ENCODE data around the gene PTPRD.

Gene PTPRD

DNA sequence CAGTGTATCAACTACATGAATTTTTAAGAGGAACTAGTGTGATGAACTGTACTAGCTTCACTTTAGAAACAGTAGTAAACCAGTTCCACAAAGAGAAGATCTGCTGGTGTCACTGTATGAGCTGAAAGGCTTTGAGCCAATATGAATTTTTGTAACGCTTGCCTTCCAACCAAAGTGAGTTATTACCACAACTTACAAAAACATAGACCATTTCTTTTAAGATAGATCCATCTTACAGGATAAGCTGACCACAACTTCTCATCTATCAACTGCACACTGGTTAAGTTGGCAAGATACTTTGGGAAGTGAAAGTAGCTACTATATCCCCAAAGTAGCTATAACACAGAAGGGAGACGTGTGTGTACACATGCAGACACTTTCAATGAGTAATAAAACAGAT, 1963.6 kb downstream of the PTPRD start:
- no peak for DNase-seq (ENCODE audit: low read depth, low spot score)

DNA sequence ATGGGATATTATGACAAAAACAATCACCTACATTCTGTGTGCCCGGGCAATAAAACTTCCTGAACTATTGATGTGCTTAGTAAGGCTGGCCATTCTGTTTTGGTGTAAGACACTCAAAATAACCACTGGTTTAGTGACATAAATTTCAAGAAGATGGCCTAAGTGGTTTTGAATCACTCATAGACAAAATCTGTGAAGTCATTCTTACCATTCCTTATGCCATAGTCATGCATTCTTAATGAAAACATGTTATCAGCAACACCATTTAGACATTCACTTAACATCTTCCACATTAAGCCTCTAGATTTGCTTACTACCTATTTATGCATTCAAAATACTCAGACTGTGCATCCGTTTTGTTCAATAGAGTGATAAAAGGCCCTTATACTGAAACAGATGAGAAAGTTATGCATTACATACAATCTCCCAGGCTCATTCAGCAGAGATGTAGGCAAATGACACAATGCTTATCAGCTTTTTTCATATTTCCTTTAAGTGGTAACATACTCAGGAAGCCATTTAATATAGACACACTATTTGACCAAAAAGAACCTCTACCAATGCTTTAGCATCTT, 1964.4 kb downstream of the PTPRD start:
- no peak for DNase-seq (ENCODE audit: low read depth, low spot score)

DNA sequence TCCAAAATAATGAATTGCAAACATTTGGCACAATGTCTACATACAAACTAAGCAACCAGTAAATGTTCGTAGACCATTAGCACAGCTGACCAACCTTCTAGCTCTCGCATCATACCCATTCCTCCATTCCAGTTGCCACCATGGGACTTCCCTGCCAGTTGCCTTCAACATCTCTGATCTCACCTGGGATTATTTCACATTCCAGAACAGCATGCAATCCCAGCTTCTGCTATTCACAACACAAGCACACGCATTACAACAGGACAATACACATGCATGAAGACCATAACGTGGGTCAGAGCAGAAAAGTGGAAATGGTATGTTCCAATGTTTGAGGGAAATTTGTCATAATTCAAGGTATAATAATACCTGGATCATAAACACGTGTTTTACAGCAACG, 1965.0 kb downstream of the PTPRD start:
- no peak for DNase-seq (ENCODE audit: low read depth, low spot score)

DNA sequence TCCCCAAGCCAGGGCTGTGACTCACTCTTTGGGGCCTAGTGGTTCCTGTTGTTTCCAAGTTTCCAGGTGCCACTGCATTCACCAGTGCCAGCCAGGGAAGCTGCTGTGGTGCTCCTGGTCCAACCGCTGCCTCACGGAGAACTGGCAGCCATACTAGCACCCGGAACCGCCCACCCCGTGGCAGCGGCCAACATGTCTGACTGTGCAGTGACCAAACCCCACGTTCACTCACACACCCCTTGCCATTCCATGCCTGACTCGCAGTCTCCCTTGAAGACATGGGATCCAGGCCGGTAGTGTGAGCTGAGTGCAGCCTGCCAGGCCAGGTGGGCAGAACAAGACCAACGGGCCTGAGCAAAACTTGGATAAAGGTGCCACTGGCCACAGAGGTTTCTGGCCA, 1968.2 kb downstream of the PTPRD start:
- no peak for DNase-seq (ENCODE audit: low read depth, low spot score)

DNA sequence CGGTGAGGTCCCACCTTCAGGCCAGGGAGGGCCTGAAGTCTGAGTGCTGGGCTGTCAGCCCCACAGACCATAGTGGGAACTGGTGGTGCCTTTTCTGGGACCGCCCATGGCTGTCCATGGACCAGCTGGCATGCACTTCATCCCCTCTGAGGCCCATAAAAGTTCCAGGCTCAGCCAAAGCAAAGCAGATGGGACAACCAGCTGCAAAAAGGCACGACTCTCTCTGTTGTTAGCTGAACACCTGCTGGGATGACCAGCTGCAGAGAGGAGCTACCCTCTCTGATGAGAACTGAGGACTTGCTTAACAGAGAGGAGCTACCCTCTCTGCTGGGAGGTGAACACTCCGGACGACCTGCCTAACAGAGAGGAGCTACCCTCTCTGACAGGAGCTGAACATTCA, 1968.9 kb downstream of the PTPRD start:
- DNase-seq (ENCODE audit: low read depth, low spot score): no peak

DNA sequence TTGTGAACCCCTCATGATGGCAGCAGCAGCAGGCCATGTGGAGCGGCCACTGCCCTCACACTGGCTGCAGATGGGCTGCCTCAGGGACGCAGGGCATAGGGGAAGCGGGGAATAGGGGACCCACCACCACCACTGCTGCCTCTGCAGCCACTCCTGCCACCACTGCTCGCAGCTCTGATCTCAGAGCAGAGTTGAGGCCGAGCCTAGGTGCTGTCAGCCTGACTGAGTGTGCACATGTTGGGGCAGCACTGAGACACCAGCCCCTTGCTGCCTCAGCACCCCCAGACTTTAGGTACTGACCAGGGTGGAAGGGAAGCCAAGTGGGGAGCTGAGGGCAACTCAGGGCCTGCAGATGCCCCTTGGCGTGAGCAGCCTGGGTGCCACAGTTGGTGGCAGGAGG, 1969.3 kb downstream of the PTPRD start:
- no peak for DNase-seq (ENCODE audit: low read depth, low spot score)

DNA sequence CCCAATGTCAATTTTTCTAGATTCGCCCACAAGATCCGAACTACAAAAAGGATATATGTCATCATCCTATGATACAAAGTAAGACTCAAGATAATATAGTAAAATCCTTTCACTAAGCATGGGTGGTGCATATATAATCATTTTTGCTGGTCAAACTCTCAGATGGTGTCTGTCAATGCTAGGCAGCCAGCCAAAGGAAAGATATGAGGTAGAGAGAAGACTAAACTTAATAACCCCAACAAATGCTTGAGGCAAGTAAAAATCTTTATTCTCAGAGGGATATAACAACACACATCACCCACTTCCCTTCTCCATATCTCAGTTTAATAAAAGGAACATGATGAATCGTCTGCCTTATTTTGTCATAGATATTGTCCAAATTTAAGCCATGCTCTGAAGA, 1972.0 kb downstream of the PTPRD start:
- no peak for DNase-seq (ENCODE audit: low read depth, low spot score)

DNA sequence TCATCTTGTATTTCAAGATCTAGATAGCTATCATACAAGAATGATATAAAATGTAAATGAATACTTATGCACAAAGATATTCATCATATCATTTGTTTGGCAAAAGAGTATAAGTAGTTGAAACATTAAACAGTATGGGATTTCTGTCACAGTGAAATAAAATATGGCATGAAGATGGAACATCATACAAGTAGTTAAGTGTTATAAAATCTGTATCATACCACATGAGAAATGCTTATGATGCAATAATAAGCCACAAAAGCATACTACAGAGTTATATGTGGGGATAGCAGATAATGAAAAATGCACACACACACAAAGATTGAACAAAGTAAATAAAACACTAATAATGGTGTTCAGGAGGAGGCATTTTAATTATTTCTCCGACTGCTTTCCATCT, 1975.2 kb downstream of the PTPRD start:
- no peak for DNase-seq (ENCODE audit: low read depth, low spot score)

DNA sequence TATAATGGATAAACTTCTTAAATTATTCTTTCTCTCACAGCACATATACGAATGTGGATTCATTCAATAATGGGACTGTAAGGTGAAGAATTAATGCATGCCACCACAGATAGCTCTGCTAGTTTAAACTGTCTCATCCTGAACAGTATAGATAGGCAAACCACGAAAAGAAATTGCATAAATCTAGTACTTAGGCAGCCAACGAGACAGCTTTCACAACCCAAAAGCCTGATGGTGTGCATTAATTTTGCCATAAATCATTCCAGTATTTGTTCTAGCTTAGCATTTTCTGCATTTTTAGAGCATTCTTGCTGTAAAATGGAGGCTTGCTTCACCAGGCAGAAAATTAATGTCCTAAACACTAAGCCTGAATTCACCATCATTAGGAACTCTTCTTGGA, 1979.0 kb downstream of the PTPRD start:
- no peak for DNase-seq (ENCODE audit: low read depth, low spot score)

DNA sequence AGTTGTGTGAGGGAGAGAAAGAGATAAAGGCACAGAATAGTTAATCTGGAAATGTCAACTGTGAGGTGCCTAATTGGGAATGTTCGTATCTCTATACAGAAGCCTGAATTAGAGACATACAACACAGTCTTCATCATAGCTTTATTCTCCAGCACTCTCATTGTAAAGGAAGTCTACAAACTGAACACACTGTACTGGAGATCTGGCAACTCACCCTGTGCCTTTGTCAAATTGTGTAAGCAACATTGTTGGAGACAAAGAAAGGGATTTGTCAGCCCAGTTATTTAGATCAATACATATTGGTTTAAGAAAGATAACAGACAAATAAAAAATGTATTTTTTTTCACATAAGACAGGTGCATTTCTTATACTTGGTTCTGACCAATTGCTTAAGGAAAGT, 1980.3 kb downstream of the PTPRD start:
- DNase-seq (ENCODE audit: low read depth, low spot score): no peak

DNA sequence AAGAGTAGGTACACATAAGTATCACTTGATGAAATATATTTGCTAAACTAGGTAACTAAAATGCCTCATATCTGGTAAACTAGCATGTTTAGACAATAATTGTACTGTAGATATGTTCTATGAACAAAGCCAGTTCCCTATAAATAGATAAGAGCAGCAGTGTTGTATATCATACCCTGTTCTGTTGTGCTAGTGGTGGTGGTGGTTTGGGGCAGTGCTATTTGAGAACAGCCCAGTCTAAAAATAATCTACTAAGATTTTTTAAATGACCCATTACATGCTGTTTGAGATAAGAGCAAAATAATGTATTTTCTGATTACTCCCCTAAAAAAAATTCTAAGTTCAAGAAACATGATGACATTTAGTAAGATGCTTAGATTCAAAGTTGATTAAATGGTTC, 1984.0 kb downstream of the PTPRD start:
- DNase-seq (ENCODE audit: low read depth, low spot score): no peak

DNA sequence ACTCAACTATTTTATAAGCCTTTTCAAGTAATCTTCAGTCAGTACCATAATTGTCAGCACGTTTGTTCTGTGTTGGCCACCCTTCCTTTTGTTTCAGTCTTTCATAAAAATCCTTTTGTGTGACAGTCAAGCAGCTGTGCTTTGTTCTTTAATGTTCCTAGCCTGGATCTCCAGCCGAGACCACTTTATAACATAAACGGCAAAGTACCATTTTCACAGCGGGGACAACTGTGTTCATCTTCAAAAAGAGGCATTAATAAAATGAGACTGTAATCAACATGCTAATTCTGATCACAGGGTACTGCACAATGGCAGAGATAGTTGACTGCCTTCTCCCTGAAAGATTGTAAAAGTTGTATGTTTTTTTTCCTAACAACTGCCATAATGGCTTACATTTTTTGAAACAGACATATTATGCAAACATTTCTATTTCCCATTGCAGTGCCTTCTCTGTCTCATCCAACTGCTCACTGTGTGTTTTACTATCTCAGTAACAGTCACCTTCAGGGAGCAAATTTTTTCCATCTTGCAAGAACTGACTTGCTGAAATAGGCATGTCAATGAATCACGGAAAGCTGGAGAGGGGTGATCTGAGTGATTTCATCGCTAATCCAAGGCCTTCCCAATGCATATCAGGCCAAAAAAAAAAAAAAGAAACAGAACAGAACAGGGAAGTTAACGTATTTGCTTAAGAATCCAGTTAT, 1984.7 kb downstream of the PTPRD start:
- DNase-seq (ENCODE audit: low read depth, low spot score): no peak

DNA sequence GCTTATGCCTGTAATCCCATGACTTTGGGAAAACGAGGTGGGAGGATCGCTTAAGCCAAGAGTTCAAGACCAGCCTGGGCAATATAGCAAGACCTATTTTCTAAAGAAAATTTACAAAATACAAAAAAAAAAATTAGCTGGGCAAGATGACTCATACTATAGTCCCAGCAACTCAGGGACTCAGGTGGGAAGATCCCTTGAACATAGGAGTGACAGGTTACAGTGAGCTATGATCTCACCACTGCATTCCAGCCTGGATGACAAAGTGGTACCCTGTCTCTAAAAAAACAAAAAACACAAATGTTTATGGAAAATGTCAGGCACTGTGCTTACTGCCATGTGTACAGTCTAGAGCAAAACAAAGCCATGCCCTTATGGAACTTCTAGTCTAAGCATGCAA, 1989.9 kb downstream of the PTPRD start:
- no peak for DNase-seq (ENCODE audit: low read depth, low spot score)

DNA sequence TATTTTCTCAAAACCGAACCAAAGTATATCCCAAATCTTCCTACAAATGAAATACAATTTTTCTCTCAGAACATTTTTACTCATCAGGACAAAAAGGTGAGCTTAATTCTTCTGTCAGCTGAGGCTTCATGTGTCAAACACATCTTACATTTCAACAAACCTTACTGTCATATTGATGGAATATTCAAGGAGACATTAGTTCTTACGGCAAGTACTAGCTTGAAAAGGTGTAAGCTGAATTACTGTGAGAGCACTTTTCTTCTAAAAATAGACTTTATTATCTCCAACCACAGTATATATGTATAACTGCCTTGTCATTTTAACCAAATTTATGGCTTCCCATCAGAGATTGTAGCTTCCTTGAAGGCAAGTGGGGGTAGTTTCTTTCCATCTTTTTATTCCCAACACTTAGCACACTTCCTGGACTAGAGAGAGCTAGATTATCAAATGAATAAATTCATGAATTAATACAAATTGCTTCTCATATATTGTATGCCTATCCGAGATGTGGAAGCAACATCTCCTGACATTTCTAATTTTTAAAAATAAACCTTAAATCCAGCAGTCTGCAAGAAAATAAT, 1990.5 kb downstream of the PTPRD start:
- DNase-seq (ENCODE audit: low read depth, low spot score): no peak

DNA sequence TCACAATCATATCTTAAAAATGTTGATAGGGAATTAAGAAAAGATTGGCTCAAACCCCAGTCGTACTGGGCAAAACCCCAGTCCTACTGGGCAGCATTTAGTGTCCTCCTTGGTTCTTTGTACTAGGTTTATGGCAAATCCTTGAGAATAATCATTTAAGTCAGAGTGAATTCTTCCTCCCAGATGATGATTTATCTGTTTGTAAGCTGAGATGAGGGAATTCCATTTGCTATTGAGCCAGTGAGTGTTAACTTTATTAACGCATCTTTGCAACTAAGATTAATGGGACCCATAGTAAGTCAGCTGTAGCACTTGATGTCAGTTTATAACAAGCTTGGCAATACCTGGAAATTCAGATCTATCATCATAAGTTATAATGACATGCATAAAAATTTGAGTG, 1991.4 kb downstream of the PTPRD start:
- DNase-seq (ENCODE audit: low read depth, low spot score): no peak

DNA sequence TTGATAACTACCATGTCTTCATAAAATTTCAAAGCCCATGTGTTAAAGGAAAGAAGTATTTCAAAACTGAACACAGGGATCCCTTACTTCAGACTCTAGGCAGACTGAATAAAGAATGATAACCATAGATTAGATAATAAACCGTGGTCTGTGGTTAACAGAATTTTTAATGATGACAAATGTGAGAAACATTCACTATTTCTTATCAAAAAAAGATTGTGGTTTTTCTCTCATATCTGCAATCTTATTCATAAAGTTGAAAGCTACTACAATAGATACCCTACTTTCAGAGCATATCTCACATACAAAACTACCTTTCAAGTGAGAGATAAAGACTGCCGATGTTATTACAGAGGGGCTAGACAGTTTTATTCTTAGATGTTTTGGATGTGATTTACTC, 1996.4 kb downstream of the PTPRD start:
- DNase-seq (ENCODE audit: low read depth, low spot score): no peak

DNA sequence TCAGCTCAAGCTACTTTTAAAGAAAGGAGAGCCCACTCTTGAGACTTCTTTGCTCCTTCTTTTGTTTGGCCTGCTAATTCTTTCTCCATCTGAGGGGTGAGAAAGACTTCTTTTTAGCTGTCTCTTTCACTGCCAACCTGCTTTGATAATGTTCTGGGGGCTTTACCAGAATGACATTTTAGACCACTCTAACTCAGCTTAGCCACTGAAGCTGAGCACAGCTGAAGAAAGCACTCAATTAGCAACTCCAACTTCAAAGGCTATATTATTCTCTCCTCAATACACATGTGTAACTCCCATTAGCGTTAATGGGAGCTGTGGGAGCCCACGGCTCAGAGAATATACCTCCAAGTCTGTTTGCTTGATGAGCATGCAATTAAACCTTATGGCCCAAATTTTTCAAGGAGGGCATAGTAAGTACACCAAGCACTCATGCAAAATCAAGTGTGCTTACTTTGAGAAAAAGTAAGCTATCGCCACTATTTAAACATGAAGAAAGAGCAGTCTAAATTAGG, 1997.8 kb downstream of the PTPRD start:
- no peak for DNase-seq (ENCODE audit: low read depth, low spot score)

DNA sequence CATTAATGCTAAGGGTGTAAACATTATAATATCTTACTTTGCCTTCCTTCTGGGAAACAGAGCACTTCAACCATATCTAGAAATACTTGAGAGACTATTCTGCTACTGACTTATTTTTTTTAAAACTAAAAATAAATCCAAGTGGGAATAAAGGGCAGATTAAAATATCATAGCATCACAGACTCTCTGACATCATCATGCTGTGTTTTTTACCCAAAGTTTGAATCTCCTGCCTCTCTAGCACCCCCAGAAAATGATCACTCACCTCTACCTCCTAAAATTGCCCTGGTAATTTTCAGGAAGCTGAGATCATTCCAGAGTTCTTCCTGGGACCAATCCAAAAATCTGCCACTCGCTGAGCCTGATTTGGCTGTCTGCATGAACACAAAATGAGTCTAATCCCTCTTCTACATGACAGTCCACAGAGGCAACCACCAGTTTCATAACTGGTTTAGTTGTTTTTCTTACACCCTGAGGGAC, 1999.4 kb downstream of the PTPRD start:
- DNase-seq (ENCODE audit: low read depth, low spot score): no peak

DNA sequence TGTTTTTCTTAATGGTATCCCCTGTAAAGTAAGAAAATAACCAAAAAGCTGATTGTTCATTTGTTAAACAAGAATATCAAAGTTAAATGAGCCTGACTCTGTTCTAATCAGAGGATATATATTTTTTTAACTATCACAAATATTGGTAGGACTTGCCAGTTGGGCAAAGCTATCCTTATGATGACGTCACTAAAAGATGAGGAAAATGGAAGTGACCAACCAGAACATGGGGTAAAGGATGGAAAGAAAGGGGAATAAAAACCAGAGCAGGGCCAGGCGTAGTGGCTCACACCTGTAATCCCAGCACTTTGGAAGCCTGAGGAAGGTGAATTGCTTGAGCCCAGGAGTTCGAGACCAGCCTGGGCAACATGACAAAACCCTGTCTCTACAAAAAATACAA, 2001.6 kb downstream of the PTPRD start:
- DNase-seq (ENCODE audit: low read depth, low spot score): no peak

DNA sequence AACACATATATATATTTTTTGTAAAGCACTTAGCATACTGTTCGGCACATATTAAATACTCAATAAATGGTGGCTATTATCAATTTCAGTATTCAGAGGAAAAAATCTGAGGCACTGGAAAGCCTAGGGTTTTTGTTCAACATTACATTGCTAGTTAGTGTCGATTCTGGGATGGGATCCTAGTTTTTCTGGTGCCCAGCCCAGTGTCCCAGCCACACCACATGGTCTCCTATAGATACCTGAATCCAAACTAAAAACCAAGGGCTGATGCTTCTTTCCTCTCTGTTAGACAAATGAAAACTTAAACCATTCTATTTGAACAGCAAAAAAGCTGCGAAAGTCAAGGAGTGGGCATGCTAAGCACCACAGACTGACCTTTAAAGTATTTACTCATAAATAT, 2002.5 kb downstream of the PTPRD start:
- DNase-seq (ENCODE audit: low read depth, low spot score): no peak

DNA sequence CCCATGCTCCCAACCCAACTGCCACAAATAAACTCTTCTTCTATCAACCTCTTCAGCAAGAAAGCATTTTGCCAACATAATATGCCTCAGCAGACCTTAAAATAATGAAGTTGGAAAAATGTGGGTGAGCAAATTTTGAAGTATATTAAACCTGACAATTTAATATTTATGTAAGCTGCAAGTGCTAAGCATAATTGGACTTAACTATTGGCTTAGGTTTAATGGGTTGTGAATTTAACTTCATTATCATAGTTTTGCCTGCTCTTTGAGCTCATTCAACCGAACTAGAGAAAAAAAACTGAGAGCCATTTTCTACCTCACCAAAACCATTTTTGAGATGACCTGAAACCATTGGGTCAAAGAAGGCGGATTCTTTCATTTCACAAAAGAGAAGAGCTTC, 2007.7 kb downstream of the PTPRD start:
- DNase-seq (ENCODE audit: low read depth, low spot score): no peak

DNA sequence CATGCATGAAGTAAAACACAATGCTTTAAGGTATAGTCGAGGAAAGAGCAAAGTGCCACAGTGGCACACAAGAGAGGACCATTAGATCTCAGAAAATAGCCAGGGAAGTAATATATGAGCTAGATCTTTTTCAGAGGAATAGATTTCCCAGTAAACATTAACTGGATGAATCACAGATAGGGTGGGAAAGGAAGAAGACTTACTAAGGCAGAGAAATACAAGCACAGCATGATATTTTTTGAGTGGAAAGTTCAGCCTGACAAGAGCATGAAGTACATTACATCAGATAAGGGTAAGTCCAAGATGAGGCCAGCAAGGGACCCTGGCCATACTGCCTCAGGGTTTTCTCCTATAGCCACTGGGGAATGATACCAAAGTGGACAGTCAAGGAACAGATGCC, 2008.6 kb downstream of the PTPRD start:
- DNase-seq (ENCODE audit: low read depth, low spot score): no peak

Measured in activated CD4-positive, CD25-positive, alpha-beta regulatory T cell treated with anti-CD3 and anti-CD28 coated beads, Interleukin-2, amount 50 U/mL, for 16 hours (primary cell).